HG03354 (cell line): ENCODE results near the gene SH3PXD2B.

Experiments
- ATAC-seq: cut with Tn5 transposase; IDR thresholded peaks from one replicate; pipeline ENCODE4 v1.9.1; 2021; ENCODE audit warnings: mild to moderate bottlenecking; ENCODE audit not compliant: unreplicated experiment, poor library complexity, severe bottlenecking

The SH3PXD2B gene

GRCh38 chr5:172454358-172455086 lies at the start of gene SH3PXD2B:
Gene SH3PXD2B, minus strand, starts transcription at chr5:172454525. Its CDS starts 173 bp downstream, at chr5:172454352.
- ATAC-seq = peak; percentile 51

- no peak for ATAC-seq
Observed at GRCh38 chr5:172502969-172503368, 48.6 kb upstream of the SH3PXD2B start.

- ATAC-seq = no peak
Observed at GRCh38 chr5:172502410-172502809, 48.1 kb upstream of the SH3PXD2B start.

DNA sequence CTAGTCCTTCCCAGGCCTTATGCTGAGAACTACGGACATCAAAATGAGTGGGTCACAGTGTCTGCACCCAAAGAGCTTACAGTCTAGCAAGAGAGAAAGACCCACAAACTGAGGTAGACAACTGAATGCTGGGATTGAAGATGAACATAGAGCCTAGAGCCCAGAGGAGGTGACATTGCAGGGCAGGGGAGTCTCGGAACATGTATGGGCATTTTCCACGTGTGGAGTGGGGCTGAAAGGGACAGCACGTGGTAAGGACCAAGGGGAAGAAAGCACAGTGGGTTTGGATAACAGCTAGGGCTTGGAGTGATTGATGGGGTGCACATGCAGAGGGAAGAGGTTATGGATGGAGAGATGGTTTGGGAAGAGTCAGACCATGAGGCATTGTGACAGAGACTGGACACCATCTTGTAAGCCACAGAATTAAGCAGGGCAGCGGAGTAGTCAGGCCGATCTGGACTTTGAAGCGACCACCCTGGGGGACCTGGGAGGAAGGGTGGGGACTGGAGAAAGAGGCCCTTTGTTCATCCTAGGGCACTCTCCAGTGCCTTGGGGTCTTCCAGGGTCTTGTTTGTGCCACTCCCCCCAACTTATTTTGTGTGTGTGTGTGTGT lies 47.5 kb upstream of the SH3PXD2B start:
- ATAC-seq = no peak

GRCh38 chr5:172499287-172499686 lies 45.0 kb upstream of the SH3PXD2B start:
- ATAC-seq = no peak

DNA sequence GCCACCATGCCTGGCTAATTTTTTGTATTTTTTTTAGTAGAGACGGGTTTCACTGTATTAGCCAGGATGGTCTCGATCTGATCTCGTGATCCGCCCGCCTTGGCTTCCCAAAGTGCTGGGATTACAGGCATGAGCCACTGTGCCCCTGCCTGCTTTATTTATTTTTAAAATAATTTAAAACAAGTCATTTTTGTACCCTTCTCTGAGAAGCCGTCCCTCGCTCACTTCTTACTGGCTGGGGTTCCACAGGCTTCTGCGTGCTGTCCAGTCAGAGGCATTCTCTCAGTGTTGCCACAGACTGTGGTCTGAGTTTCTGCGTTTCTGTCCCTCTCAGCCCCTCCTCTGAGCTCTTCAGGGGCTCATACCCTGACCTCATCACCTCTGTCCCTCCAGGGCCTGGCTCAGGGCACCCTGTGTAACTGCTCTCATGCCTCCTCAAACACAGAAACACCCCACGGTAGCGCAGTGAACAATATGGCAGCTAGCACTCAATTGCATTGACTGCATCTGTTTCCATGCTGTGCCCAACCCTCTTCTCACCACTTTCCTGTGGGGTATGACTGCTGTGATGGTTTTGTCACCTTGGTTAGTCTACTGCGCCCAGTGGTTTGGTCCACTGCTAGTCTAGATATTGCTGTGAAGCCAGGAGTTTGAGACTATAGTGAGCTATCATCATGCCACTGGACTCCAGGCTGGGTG lies 44.3 kb upstream of the SH3PXD2B start:
- ATAC-seq = no peak

DNA sequence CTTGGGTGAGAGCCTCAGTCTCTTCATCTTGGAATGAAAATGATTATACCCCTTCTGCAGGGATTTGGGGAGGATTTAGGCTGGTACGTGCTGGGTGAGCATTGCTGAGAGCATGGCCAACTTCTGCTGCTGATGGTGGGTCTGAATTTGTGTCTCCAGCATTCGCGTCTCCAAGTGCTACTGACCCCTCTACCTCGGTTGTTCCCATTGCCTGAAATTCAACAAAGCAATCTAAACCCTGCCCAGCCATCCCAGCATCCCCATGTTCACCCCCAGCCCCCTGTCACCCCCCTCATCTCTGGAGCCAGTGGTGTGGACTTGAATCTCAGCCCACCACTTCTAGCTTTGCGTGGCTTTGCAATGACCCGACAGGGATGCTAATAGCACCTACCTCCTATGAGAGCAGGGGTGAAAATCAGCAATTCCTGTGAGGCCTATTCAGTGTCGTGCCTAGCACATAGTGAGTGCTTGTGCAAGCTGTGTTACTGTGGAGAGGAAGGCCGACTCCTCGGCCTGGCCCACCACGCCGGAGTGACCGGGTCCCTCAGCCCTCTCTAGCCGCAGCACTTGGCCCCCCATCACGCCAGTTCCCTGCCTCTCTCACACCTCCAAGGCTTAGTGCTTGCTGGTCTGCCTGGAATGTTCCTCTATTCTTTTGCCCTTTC lies 43.4 kb upstream of the SH3PXD2B start:
- ATAC-seq = no peak

- no peak for ATAC-seq
Observed at GRCh38 chr5:172496671-172497371, 42.5 kb upstream of the SH3PXD2B start.

DNA sequence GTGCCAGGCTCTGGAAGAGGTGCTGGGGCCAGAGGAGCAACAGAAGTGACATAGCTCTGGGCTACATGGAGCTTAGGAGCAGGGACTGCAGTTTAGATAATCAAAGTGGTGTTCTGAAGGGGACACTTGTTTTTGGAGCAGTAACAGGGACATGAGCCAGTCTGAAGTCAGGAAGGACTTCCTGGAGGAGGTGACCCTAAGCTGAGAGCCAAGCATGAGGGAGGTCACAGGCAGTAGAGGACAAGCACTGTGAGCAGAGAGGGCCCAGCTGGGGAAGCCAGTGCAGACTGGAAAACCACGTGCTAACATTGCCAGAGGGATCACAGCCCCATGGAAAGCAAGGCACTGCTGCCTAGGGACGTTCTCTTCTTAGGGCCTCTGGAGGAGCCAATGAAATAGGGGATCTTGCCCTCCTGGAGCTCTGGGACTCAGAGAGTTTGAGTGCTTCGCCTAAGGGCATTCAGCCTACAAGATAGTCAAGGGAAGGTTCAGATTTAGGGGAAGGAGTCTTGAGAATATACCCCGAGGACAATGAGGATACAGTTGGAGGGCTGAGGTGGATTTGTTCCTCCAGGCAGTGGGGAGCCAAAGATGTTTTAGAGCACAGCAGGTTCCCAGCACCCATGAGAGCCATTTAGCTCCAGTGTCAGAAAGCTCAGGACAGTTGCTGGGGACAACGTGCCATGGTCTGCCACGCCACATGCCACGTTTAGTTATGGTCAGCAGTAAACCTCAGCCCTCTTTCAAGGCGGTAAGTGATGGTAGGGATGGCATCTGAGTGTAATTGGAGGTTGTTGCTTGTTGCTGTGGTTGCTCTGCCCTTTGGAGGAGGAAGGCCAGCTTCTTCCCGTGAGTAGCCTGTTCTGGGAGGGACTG lies 40.5 kb upstream of the SH3PXD2B start:
- ATAC-seq = no peak

DNA sequence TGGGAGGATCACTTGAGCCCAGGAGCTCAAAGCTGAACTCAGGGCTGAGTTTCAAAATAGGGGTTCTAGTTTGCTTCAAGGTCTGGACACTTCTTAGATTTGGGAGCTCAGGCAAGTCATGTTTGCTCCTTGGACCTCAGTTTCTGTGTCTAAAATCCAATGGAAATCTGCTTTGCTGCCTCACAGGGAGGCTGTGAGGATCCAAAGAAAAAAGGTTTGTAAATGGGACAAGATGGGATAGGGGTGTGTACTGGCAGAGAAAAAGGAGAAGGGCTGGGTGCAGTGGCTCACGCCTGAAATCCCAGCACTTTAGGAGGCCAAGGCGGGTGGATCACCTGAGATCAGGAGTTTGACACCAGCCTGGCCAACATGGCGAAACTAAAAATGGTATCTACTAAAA lies 39.6 kb upstream of the SH3PXD2B start:
- no peak for ATAC-seq

DNA sequence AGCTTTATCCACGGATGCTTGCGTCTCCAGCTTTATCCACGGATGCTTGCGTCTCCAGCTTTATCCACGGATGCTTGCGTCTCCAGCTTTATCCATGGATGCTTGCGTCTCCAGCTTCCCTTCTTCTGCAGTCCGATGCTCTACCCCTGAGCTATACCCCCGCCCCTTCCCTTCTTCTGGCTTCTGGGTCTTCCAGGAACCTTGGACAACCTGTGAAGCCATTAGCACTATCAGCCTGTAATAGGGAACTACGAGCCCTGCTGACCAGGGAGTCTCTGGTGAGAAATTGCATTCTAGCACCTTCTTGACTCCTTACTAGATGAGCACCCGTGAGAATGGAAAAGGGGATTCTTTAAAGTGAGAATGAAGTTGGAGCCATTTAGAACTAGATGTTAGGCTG lies 39.1 kb upstream of the SH3PXD2B start:
- ATAC-seq = no peak

- ATAC-seq = no peak
Observed at GRCh38 chr5:172493002-172493401, 38.7 kb upstream of the SH3PXD2B start.

GRCh38 chr5:172492097-172492840 lies 37.9 kb upstream of the SH3PXD2B start:
- no peak for ATAC-seq

- ATAC-seq = no peak
Observed at GRCh38 chr5:172491481-172491880, 37.2 kb upstream of the SH3PXD2B start.

DNA sequence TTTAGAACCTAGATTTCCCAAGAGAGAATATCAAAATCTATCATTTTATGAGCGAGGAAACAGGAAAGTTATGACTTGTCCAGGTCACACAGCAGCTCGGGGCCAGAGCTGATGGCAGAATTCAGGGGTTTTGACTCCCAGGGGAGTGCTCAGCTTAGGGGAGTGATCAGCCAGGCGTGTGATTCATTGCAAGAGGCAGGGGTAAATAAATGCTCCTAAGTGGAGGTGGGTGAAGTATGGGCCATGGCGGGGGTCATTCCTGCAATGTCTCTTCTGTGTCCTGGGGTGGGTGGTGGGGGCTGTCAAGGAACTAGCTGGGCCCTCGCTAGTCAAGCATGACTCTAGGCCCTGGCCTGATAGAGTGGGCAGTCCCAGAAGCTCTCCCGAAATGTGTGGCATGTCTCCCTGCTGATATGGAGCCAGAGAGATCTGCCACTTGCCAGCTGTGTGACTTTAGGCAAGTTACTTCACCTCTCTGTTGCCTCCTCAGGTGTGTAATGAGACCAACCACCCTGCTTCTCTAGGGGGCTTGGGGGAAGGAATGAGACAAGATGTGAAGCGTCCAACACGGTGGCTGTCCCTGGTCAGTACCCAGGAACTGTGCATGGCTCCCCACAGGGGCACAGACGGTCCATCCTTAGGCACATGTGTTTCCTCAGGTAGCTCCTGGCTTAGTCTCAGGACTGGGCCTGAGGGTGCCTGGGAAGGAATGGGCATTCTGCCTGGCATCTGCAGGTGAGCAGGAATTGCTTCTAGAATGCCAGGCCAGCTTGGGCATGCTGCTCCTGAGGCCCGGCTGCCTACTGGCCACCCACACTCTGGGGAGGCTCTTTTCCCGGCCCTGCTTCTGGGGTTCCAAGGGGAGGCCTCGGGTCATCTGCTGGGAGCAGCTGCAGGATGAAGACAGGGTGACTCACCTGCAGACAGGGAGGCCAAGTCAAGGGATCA lies 36.5 kb upstream of the SH3PXD2B start:
- ATAC-seq = no peak

- ATAC-seq = no peak
Observed at GRCh38 chr5:172488221-172488620, 33.9 kb upstream of the SH3PXD2B start.

DNA sequence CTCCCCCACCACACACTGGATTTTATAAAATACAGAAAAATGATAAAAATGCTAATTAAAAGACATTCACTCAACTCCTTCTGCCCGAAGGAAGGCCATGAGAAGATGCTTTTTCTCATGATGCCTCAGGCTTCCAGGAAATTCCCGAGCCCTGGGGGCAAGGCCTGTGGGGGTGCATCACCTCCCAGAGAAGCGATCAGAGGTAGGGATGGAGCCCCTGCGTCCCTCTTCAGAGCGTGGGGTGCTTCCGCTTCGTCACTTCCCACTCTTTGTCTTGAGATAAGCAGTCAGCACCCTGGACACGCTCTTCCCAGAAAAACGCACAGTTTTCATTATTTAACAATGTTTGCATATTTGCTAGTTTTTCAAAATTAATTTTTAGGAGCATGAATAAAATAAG lies 33.3 kb upstream of the SH3PXD2B start:
- ATAC-seq = no peak
